Duodenal mucosa (tissue), 2 donors: ENCODE data around the gene SIAE.

Experiments used
- H3K27ac ChIP-seq: one replicate; pipeline ENCODE4 v1.7.0; 2013; ENCODE audit warnings: low read depth, low read length
- H3K27me3 ChIP-seq, 2 donors: one replicate each; pipeline ENCODE4 v1.7.0; 2013; ENCODE audit warnings: low read length in 2 of 2, control low read depth in 1 of 2; ENCODE audit not compliant: insufficient read depth in 2 of 2, control insufficient read depth in 1 of 2
- H3K36me3 ChIP-seq, 2 donors: one replicate each; pipeline ENCODE4 v1.7.0; 2013; ENCODE audit warnings: low read length in 2 of 2, control low read depth in 1 of 2; ENCODE audit not compliant: insufficient read depth in 2 of 2, control insufficient read depth in 1 of 2
- H3K4me1 ChIP-seq, 2 donors: one replicate each; pipeline ENCODE4 v1.7.0; 2013; ENCODE audit warnings: low read length in 2 of 2, control low read depth in 1 of 2; ENCODE audit not compliant: insufficient read depth in 2 of 2, control insufficient read depth in 1 of 2
- H3K4me3 ChIP-seq, 2 donors: one replicate each; pipeline ENCODE4 v1.7.0; 2013; ENCODE audit warnings: low read length in 2 of 2, low read depth in 1 of 2
- H3K9ac ChIP-seq, 2 donors: one replicate each; pipeline ENCODE4 v1.7.0; 2013; ENCODE audit warnings: low read length in 2 of 2, low read depth in 1 of 2
- H3K9me3 ChIP-seq, 2 donors: one replicate each; pipeline ENCODE4 v1.7.0; 2013; ENCODE audit warnings: low read length in 2 of 2, control low read depth in 1 of 2; ENCODE audit not compliant: control insufficient read depth in 1 of 2

Gene SIAE

GRCh38 chr11:124586238-124586860 lies 87.2 kb downstream of the SIAE start:
- H3K36me3 ChIP-seq: no peaks in the 10 kb centered on the region
- H3K9ac ChIP-seq: no peak overlapping the region
- no peak overlapping the region for H3K4me3 ChIP-seq
- no peaks in the 10 kb centered on the region for H3K9me3 ChIP-seq
- no peaks in the 10 kb centered on the region for H3K4me1 ChIP-seq
- no peak overlapping the region for H3K27ac ChIP-seq
- peaks cover 0 to 4% of the 10 kb centered on the region in 2 donors for H3K27me3 ChIP-seq

GRCh38 chr11:124584681-124585372 lies 88.7 kb downstream of the SIAE start:
- no peak overlapping the region for H3K9ac ChIP-seq

DNA sequence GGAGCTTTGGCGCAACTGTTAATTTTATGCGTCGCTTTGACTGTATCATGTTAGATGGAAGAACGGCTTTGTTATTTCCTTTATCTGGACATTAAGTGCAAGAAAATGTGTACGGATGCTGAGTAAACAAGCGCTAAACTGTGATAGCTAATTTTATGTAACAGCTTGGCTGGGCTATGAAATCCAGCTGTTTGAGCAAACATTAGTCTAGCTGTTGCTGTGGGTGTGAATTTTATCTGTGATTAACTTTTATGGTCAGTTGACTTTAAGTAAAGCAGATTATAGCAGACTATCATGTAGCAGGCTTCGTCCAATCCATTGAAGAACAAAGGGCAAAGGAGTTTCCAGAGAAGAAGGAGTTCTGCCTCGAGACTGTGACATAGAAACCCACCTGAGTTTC lies 89.8 kb downstream of the SIAE start:
- H3K27ac ChIP-seq: no peak overlapping the region
- H3K9ac ChIP-seq: no peak overlapping the region
- peaks cover 0 to 4% of the 10 kb centered on the region in 2 donors for H3K27me3 ChIP-seq
- H3K36me3 ChIP-seq: no peaks in the 10 kb centered on the region
- no peak overlapping the region for H3K4me3 ChIP-seq
- no peaks in the 10 kb centered on the region for H3K9me3 ChIP-seq
- no peaks in the 10 kb centered on the region for H3K4me1 ChIP-seq

More at GRCh38 chr11:124584681-124585372, 88.7 kb downstream of the SIAE start:
- Histone ChIP-seq H3K4me3 (no peak overlapping the region), H3K27me3 (peaks cover 0 to 4% of the 10 kb centered on the region in 2 donors), H3K36me3 (no peaks in the 10 kb centered on the region), H3K9me3 (no peaks in the 10 kb centered on the region), H3K4me1 (no peaks in the 10 kb centered on the region), H3K27ac (no peak overlapping the region)
